NCI-H2171 treated with DMSO at 0.1 percent for 48 hours (cell line): ENCODE data around the gene NINL.

Experiments used
- DNase-seq: peaks from one replicate; lab custom pipeline; 2025; lab: John Stamatoyannopoulos, UW

Gene NINL

DNA sequence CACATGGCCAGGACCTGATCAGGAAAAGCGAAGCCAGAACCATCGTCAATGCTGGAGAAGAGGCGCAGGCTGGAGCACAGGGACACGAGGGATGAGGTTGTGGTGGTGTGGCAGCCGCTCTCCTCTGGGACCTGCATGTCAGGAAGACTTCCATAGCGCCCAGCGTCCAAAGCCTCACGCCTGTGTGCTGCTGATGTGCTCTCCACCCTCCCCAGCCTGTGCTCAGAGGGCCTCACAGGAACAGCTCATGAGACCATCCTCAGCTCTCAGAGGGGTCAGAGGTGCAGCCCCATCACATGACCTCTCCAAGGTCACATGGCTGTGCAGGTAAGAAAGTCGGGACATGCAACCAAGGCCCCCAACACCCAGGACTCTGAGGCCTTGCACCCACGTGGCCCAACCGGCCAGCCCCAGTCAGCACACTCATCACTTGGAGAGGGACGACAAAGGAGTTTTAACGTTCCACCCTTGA is 84.4 kb downstream of the NINL start:
- DNase-seq: no peak

- peak; percentile 87 for DNase-seq
These were observed 85.4 kb downstream of the NINL start for GRCh38 chr20:25499855-25500434.

- no peak for DNase-seq
These were observed 86.3 kb downstream of the NINL start for GRCh38 chr20:25499031-25499430.

DNA sequence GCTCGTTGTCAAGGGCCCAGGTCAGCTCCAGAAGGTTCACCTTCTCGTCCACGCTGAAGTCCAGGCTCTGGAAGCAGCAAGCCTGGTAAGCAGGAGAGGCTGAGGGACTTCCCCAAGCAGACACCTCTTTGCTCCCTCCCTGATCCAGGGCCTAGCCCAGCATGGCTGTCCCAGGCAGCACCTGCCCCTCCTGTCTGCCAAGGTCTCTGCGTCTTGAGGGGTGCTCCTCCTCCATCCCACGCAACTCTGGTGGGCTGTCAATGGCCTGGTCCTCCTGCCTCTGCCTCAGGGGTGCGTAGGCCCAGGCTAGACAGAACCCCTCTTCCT is 87.1 kb downstream of the NINL start:
- DNase-seq: no peak

DNA sequence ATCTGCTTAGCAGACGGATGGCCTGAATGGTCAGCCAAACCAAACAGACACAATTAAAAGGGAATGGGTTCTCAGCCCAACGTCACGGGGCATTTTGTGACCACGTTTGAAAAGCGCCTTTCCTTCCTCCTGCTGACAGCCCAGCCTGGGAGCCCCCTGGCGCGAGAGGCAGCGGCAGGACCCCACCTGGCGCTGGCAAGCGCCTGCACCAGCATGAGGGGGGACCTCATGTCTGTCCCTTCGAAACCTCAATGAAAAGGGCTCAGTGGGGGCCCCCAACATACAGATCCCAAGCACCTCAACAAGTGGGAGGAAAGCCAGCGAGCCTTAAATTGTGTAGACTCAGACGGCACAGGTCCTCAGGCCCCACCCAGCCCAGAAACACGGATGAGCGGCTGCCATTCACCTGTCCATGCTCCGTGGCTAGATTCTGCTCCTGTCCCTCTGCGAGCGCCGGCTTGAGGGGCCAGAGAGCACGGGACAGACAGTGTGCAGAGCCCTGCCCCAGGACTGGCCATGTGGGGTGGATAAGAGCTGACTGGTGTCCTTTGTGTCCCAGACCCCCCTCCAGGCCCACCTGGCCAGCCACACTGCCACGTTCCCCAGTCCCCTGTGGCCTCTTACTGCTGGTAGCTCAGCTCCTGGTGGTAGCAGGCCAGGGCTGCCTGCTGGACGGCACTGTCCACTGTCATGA is 87.6 kb downstream of the NINL start:
- DNase-seq: no peak

- DNase-seq: no peak
These were observed 88.3 kb downstream of the NINL start for GRCh38 chr20:25496968-25497401.

DNA sequence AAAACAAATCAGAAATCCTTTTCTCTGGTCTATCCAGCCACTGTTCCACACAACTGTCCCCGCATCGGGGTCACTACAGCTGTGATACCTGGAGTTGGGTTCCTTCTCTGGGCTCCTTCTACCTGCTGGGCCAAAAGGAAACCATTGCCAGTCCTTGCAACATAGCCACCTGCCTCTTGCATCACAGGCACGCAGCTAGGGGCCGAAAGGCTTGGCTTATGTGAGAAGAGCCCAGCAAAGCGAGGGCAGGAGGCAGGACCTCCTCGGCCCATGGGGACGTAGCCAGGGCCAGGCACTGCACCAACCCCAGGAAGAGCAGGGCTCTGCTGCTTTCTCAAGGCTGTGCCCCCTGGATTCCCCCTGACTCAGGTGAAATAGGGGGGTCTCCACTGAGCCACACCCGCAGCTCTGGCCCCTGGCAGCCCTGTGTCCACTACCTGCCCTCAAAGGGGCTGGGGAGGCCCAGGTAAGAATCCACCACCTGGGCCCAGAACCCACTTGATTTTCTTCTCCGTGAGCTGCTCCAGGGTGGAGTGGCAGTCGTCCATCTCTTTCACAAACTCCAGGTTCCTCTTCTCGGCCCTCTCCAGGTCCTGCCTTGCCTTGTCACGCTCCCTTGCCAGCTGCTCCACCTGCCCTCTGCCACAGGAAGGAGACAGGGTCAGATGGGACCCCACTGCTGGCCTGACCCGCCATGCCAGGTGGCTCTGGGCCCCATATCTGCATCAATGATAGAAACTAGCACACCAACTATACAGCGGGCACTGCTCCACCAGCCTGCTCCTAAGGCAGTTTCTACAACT is 89.0 kb downstream of the NINL start:
- DNase-seq: no peak

DNA sequence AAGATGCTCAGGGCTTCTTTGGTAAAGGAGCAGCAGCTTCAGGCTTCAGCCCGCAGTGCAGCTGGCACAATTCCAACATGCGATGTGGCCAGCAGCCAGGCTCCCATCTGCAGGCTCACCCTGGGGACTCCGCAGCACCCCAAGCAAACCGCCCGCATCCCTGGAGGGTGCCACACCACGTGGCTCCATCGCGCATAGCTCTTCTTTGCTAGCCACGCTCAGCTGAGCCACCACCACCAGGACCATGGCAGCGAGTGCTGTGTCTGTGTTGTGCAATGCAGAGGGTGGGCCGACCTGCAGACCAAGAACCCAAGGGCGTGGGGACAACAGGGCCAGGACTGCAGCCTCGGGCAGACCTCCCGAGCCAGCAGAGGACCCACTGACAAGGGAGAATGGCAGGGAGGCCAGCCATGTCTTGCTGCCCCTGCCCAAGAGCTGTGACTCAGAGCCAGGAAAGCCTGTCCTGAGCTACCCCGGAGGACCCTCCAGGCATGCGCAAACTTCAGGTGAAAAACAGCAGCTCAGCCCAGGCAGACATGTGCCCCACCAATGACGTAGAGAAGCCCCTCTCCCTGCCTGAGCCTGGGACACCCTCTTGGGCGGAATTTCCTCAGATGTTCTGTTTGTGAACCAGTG is 90.0 kb downstream of the NINL start:
- peak; percentile 73 for DNase-seq

DNA sequence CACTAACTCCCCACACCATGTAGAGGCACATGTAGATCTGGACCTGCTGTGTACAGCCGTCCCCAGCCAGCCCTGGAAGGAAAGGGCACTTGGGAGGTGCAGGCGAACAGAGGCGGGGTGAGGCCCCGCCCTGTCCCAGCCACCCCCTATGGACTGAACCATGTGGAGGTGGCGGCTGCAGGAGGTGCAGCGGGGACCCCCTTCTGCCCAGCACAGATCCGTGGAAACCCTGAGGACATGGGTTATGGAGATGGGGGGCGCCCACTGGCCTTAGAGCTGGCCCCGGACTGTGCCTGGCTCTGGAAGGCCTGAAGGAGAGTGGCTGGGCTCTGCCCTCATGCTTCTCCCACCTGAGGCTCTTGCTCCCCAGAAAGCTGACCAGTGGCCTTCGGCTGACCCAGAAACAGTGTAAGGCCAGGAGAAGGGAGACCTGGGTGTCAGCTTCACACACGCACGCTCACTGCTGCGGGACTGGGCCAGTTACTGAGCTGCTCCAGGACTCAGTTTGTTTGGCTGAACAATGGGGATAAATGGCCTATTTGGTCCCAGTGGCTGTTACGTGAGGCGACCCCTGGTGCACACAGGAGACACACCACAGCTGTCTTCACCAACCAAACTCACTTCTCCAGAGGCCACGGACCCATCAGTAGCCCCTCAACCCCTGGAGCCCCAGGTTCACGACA is 90.7 kb downstream of the NINL start:
- DNase-seq: no peak

DNA sequence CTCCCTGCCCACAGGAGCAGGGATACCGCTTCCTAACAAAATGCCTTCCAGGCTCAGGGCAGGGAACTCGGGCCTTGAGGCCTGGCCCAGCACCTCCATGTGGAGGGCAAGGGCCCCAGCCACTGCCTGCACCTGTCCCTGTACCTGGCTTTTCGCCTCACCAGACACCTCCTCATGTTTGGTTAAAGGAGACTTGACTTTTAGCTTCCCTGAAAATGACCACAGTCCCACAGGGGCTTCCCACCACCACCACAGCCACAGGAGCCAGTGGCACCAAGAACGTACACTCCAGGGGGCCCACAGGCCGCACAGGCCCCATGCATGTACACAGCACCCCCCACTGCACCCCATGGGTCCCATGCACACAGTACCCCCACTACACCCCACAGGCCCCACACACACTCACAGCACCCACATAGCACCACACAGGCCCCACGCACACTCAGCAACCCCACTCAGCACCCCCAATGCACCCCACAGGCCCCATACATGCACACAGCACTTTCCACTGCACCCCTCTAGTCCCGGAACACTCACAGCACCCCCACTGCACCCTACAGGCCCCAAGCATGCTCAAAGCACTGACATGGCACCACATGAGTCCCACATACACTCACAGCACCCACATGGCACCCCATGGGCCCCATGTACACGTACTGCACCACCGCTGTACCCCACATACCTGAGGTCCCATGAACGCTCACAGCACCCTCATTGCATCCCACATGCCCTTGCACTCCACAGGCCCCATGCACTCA is 91.4 kb downstream of the NINL start:
- DNase-seq: no peak

DNA sequence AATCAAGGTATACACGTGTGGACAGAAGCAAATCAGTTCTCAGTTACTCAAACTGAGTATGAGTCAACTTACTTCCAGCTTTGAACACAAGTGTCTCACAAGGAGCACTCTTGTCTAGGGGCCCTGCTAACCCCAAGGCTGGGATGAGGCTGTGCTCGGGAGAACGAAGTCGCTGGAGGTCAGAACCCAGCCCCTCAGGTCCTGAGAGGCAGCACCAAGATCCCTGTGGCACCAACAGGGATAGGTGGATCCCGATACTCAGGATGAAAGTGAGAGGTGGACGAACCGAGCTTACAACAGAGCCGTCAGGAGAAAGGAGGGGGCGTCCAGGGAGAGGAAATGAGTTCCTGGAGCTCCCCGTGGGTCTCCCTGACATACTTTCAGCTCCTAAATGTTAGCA is 92.2 kb downstream of the NINL start:
- DNase-seq: no peak

- no peak for DNase-seq
These were observed 93.8 kb downstream of the NINL start for GRCh38 chr20:25491446-25492038.

- DNase-seq: no peak
These were observed 94.5 kb downstream of the NINL start for GRCh38 chr20:25490656-25491445.

GRCh38 chr20:25489221-25489871 is 96.0 kb downstream of the NINL start:
- DNase-seq: no peak

DNA sequence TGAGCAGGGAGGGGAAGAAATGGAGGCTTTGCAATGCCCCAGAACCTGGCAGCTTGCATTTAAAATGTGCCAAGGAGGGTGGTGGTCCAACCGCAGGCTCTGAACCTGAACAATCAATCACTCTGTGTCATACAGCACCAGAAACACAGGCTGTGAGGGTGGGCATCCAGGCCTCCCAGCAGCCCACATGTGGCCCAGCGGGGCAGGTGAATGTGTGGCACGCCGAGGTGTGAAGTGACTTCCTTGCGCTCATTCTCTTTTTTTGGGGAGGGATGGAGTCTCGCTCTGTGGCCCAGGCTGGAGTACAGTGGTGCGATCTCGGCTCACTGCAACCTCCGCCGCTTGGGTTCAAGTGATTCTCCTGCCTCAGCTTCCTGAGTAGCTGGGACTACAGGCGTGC is 97.4 kb downstream of the NINL start:
- DNase-seq: no peak

- DNase-seq: peak; percentile 76
These were observed 98.0 kb downstream of the NINL start for GRCh38 chr20:25487306-25487705.

DNA sequence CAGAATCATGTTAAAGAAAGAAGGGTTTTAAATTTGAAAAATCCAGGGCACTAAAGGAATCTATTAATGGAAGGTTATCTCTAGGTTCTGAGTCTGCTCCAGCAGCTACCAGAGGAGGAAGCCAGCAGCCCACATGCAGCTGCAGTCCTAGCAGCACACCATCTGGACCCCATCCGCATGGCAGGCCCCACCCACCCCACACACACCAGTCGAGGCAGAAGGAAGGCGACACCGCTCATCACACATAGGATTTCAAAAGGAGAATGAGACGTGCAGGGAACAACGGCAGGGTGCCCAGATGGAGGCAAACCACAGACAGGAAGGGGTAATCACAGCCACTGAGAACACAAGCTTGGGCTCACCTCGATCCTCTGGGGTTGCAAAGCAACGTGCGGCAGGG is 99.0 kb downstream of the NINL start:
- peak; percentile 99 for DNase-seq

- DNase-seq: no peak
These were observed 99.5 kb downstream of the NINL start for GRCh38 chr20:25485872-25486271.

GRCh38 chr20:25484911-25485511 is 100.3 kb downstream of the NINL start:
- DNase-seq: no peak
